Retinal pigment epithelial cell (primary cell): ENCODE data around the gene PLCB1.

ENCODE experiments used
- DNase-seq: peaks from one replicate; pipeline ENCODE4 v3.0.0-alpha.2; 2010; ENCODE audit warnings: low read depth
- H3K4me3 ChIP-seq: 2 replicates; pipeline ENCODE4 v1.5.1; 2011; ENCODE audit warnings: mild to moderate bottlenecking, low read length, control low read depth, moderate library complexity
- CTCF ChIP-seq: conservative IDR thresholded peaks from 2 replicates; pipeline ENCODE4 v1.5.1; 2011; ENCODE audit warnings: low read depth, low read length, control low read depth, inconsistent platforms

The PLCB1 gene

GRCh38 chr20:8534368-8535160 is 402.5 kb downstream of the PLCB1 start:
- DNase-seq = no peak
- H3K4me3 ChIP-seq = no peak overlapping the region
- no peak for TF ChIP-seq CTCF

- DNase-seq = no peak
- peak; percentile 62 for TF ChIP-seq CTCF
Observed at GRCh38 chr20:8535403-8536261, 403.6 kb downstream of the PLCB1 start.

GRCh38 chr20:8536262-8536618 is 404.2 kb downstream of the PLCB1 start:
- TF ChIP-seq CTCF = no peak
- no peak for DNase-seq
- H3K4me3 ChIP-seq = no peak overlapping the region

More at GRCh38 chr20:8535403-8536261, 403.6 kb downstream of the PLCB1 start:
- H3K4me3 ChIP-seq = no peak overlapping the region

GRCh38 chr20:8540466-8540865 is 408.4 kb downstream of the PLCB1 start:
- TF ChIP-seq CTCF = no peak
- DNase-seq = no peak
- no peak overlapping the region for H3K4me3 ChIP-seq

GRCh38 chr20:8542110-8542486 is 410.0 kb downstream of the PLCB1 start:
- TF ChIP-seq CTCF = no peak
- DNase-seq = no peak
- H3K4me3 ChIP-seq = no peak overlapping the region

- DNase-seq = no peak
- no peak overlapping the region for H3K4me3 ChIP-seq
- TF ChIP-seq CTCF = no peak
Observed at GRCh38 chr20:8545212-8545611, 413.1 kb downstream of the PLCB1 start.
